Endothelial cell of umbilical vein (primary cell): ENCODE data around the gene PTPN14.

ENCODE experiments used
- EZH2 ChIP-seq: IDR thresholded peaks from 2 replicates; pipeline ENCODE4 v1.6.1; 2012; ENCODE audit warnings: borderline replicate concordance, low read depth, mild to moderate bottlenecking, moderate library complexity, low read length, inconsistent platforms; ENCODE audit not compliant: severe bottlenecking
- GATA2 ChIP-seq: IDR thresholded peaks from 2 replicates; pipeline ENCODE4 v1.7.0; 2011; ENCODE audit warnings: low read depth, mild to moderate bottlenecking, moderate library complexity, mixed read lengths, low read length; ENCODE audit not compliant: insufficient read length, insufficient read depth
- JUN ChIP-seq: IDR thresholded peaks from 2 replicates; pipeline ENCODE4 v1.6.1; 2011; ENCODE audit warnings: borderline replicate concordance, low read depth; ENCODE audit not compliant: insufficient read length, insufficient read depth
- MYC ChIP-seq: IDR thresholded peaks from one replicate; pipeline ENCODE4 v1.6.1; 2011; ENCODE audit warnings: mild to moderate bottlenecking, low read depth, low read length
- POLR2A ChIP-seq: IDR thresholded peaks from 2 replicates; pipeline ENCODE4 v1.6.1; 2012; ENCODE audit warnings: low read depth, mild to moderate bottlenecking, control low read depth, low read length
- POLR2AphosphoS5 ChIP-seq: IDR thresholded peaks from 2 replicates; pipeline ENCODE4 v1.6.1; 2012; ENCODE audit warnings: low read depth, mild to moderate bottlenecking, control low read depth, low read length, moderate library complexity; ENCODE audit not compliant: insufficient read depth
- TF ChIP-seq, protein P1 (sequence below), 2 donors: IDR thresholded peaks; 1 replicate in 1 of 2; 2 replicates in 1 of 2; pipeline ENCODE4 v1.5.1; 2011; ENCODE audit warnings: low read length in 2 of 2, mild to moderate bottlenecking in 2 of 2, moderate library complexity in 2 of 2, control low read depth in 1 of 2, inconsistent platforms in 1 of 2, low read depth in 1 of 2; ENCODE audit not compliant: insufficient read depth in 1 of 2; ENCODE audit errors: extremely low read depth in 1 of 2
- TF ChIP-seq, protein P2 (sequence below): IDR thresholded peaks from 2 replicates; pipeline ENCODE4 v1.6.1; 2011; ENCODE audit not compliant: insufficient read depth, insufficient read length

DNA sequence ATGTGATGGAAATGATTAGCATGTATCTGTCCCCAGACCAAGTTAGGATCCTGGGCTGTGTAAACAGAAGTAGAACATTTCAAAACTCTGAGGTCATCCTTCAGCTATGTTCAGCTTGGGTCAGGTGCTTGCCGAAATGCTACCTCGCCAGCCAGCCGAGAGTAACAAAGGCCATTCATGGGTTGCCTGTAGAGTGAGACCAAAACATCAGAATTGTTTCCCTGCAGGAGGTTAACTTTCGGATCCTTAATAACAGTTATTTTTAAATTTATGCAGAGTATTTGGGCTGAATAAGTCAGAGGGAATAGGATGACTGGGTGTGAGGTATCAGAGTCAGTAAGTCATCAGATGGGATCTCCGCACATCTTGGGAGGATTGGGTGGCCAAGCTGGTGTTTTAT lies 234.8 kb downstream of the PTPN14 start:
- TF ChIP-seq POLR2A = no peak
- no peak for TF ChIP-seq MYC
- TF ChIP-seq, protein P1, sequence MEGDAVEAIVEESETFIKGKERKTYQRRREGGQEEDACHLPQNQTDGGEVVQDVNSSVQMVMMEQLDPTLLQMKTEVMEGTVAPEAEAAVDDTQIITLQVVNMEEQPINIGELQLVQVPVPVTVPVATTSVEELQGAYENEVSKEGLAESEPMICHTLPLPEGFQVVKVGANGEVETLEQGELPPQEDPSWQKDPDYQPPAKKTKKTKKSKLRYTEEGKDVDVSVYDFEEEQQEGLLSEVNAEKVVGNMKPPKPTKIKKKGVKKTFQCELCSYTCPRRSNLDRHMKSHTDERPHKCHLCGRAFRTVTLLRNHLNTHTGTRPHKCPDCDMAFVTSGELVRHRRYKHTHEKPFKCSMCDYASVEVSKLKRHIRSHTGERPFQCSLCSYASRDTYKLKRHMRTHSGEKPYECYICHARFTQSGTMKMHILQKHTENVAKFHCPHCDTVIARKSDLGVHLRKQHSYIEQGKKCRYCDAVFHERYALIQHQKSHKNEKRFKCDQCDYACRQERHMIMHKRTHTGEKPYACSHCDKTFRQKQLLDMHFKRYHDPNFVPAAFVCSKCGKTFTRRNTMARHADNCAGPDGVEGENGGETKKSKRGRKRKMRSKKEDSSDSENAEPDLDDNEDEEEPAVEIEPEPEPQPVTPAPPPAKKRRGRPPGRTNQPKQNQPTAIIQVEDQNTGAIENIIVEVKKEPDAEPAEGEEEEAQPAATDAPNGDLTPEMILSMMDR (IDR thresholded peaks at IDR 0.05; ENCODE audit: extremely low read depth in 1 of 2, insufficient read depth in 1 of 2, low read depth in 1 of 2, low read length in 2 of 2) = no peak
- TF ChIP-seq POLR2AphosphoS5 = no peak
- no peak for TF ChIP-seq EZH2
- TF ChIP-seq JUN = no peak
- TF ChIP-seq, protein P2, sequence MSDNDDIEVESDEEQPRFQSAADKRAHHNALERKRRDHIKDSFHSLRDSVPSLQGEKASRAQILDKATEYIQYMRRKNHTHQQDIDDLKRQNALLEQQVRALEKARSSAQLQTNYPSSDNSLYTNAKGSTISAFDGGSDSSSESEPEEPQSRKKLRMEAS = no peak
- TF ChIP-seq GATA2 = no peak
